Neural cell (in vitro differentiated cells): ENCODE results near the gene ARHGEF38. TPM values are rescaled to one million over a fixed set of nuclear protein-coding genes. Genes with fewer than 3 reads are reported as not detected.

Experiments
- H2AFZ ChIP-seq: fragments of 200-600, 300-800 bp; sonication (generic), shearing (Covaris generic); 2 replicates; pipeline ENCODE4 v1.6.0; 2014; ENCODE audit warnings: low read depth, mild to moderate bottlenecking, antibody characterized with exemption, low read length, moderate library complexity
- H3F3A ChIP-seq: fragments of 200-600 bp; shearing (Covaris generic); 2 replicates; pipeline ENCODE4 v1.6.1; 2016; ENCODE audit warnings: mild to moderate bottlenecking, moderate library complexity, mixed read lengths, antibody characterized with exemption, low read length; ENCODE audit not compliant: insufficient read depth, poor library complexity, severe bottlenecking
- H3K27ac ChIP-seq: fragments of 200-600, 300-800 bp; sonication (generic), shearing (Covaris generic); 2 replicates; pipeline ENCODE4 v1.5.1; 2014; ENCODE audit warnings: mild to moderate bottlenecking, low read length, moderate library complexity
- H3K27me3 ChIP-seq: fragments of 300-800, 200-600 bp; sonication (generic), shearing (Covaris generic); 2 replicates; pipeline ENCODE4 v1.6.0; 2014; ENCODE audit warnings: mild to moderate bottlenecking, low read depth, low read length, moderate library complexity; ENCODE audit not compliant: insufficient read depth
- H3K36me3 ChIP-seq: fragments of 300-800, 200-600 bp; sonication (generic), shearing (Covaris generic); 2 replicates; pipeline ENCODE4 v1.5.1; 2014; ENCODE audit warnings: mild to moderate bottlenecking, antibody characterized with exemption, low read length, moderate library complexity; ENCODE audit not compliant: insufficient read depth
- H3K4me2 ChIP-seq: fragments of 300-800, 200-600 bp; sonication (generic), shearing (Covaris generic); 2 replicates; pipeline ENCODE4 v1.6.0; 2014; ENCODE audit warnings: mild to moderate bottlenecking, low read length
- H3K4me3 ChIP-seq: fragments of 300-800, 200-600 bp; sonication (generic), shearing (Covaris generic); 2 replicates; pipeline ENCODE4 v1.5.1; 2014; ENCODE audit warnings: mild to moderate bottlenecking, low read length, moderate library complexity
- H3K79me2 ChIP-seq: fragments of 200-600 bp; shearing (Covaris generic); replicated peaks from 2 replicates; pipeline ENCODE4 v1.6.0; 2014; ENCODE audit warnings: mild to moderate bottlenecking, low read length, moderate library complexity; ENCODE audit not compliant: insufficient read depth
- H3K9ac ChIP-seq: fragments of 300-800, 200-600 bp; sonication (generic), shearing (Covaris generic); 2 replicates; pipeline ENCODE4 v1.6.1; 2016; ENCODE audit warnings: mild to moderate bottlenecking, low read length, mixed read lengths
- H3K9me2 ChIP-seq: fragments of 200-600 bp; shearing (Covaris generic); 2 replicates; pipeline ENCODE4 v1.6.1; 2016; ENCODE audit warnings: mild to moderate bottlenecking, low read length, mixed read lengths; ENCODE audit not compliant: insufficient read depth
- H3K9me3 ChIP-seq: fragments of 200-600, 300-800 bp; sonication (generic), shearing (Covaris generic); 2 replicates; pipeline ENCODE4 v1.6.1; 2016; ENCODE audit warnings: mild to moderate bottlenecking, mixed run types, low read length, moderate library complexity, mixed read lengths
- H4K20me1 ChIP-seq: fragments of 200-600 bp; shearing (Covaris generic); 2 replicates; pipeline ENCODE4 v1.6.1; 2016; ENCODE audit warnings: mild to moderate bottlenecking, mixed run types; ENCODE audit not compliant: insufficient read depth
- EP300 ChIP-seq: fragments of 450-650 bp; conservative IDR thresholded peaks from 2 replicates; pipeline ENCODE4 v1.6.1; 2014; ENCODE audit warnings: antibody characterized with exemption, mild to moderate bottlenecking, moderate library complexity; ENCODE audit not compliant: poor library complexity, severe bottlenecking
- EZH2 ChIP-seq: fragments of 200-600, 300-800 bp; shearing (Covaris generic), sonication (generic); IDR thresholded peaks from 2 replicates; pipeline ENCODE4 v1.6.1; 2014; ENCODE audit warnings: antibody characterized with exemption, low read length, borderline replicate concordance, mild to moderate bottlenecking; ENCODE audit not compliant: insufficient read depth, poor library complexity, severe bottlenecking
- MXI1 ChIP-seq: fragments of 450-650 bp; conservative IDR thresholded peaks from 2 replicates; pipeline ENCODE4 v1.6.1; 2014; ENCODE audit warnings: antibody characterized with exemption, mild to moderate bottlenecking; ENCODE audit not compliant: poor library complexity, severe bottlenecking
- POLR2AphosphoS5 ChIP-seq: IDR thresholded peaks from 2 replicates; pipeline ENCODE4 v1.6.1; 2012
- RAD21 ChIP-seq: fragments of 450-650 bp; conservative IDR thresholded peaks from 2 replicates; pipeline ENCODE4 v1.6.1; 2014; ENCODE audit warnings: antibody characterized with exemption, mild to moderate bottlenecking, moderate library complexity
- SMC3 ChIP-seq: fragments of 450-650 bp; conservative IDR thresholded peaks from 2 replicates; pipeline ENCODE4 v1.6.1; 2014; ENCODE audit warnings: antibody characterized with exemption, mild to moderate bottlenecking, moderate library complexity; ENCODE audit not compliant: poor library complexity
- TAF1 ChIP-seq: IDR thresholded peaks from 2 replicates; pipeline ENCODE4 v1.6.1; 2012; ENCODE audit warnings: low read depth
- polyA plus RNA-seq: library from polyadenylated mRNA; depleted of rRNA; stranded (reverse); fragments of >200 nt; gene quantifications from 2 replicates; pipeline ENCODE4 v1.2.3, GENCODE V29; 2014
- TF ChIP-seq, protein P1 (sequence below): IDR thresholded peaks from 2 replicates; pipeline ENCODE4 v1.6.1; 2012; ENCODE audit warnings: borderline replicate concordance
- TF ChIP-seq, protein P2 (sequence below): fragments of 450-650 bp; IDR thresholded peaks from 2 replicates; pipeline ENCODE4 v1.5.1; 2014; ENCODE audit warnings: antibody characterized with exemption, mild to moderate bottlenecking, moderate library complexity; ENCODE audit not compliant: poor library complexity, severe bottlenecking

Gene ARHGEF38
- polyA plus RNA-seq, 1 donor from 2014 or later = not detected

DNA sequence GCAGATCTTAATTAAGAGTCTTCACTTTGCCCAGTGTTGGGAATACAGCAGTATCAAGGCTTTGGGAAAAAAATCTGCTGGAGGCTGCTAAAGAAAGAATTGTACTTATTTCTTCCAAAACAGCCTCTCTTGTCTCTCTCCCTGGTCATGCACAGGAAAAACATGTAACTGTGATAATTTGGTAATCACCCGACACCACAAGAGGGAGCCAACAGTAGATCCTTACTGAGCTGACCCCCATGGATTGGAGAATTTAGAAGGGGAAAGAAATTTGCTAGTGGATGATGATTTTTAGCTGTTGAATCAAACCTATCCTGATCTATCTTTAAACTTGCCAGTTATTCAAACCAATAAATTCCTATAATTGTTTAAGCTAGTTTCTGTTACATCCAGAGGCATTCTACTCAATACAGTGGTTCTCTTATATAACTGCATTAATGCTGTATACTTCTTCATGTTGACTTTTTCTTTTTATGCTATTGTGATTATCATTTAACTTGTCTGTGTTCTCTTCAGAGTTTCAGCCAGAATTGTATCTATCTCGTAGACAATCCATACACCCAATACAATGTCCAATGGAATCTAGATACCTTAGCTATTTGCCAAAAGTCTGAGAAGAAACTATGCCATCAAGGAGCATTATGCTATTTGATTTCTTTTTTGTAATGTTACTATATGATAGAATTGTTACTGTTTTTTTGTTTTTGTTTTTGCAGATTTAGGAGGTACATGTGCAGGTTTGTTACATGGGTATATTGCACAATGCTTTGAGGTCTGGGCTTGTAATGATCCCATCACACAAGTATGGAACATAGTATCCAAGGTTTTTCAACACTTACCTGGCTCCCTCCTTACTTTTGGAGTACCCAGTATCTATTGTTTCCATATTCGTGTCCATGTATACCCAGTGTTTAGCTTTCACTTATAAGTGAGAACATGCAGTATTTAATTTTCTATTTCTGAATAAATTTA is 31.3 kb upstream of the ARHGEF38 start:
- H3F3A ChIP-seq = no peaks in the 10 kb centered on the region
- no peaks in the 10 kb centered on the region for H3K36me3 ChIP-seq
- H2AFZ ChIP-seq = no peak overlapping the region
- H3K9ac ChIP-seq = no peak overlapping the region
- no peak overlapping the region for H3K4me2 ChIP-seq
- TF ChIP-seq EP300 (no peak), SMC3 (peak; percentile 82), MXI1 (no peak), EZH2 (no peak), TAF1 (no peak), RAD21 (peak; percentile 74), POLR2AphosphoS5 (no peak)
- TF ChIP-seq, protein P1, sequence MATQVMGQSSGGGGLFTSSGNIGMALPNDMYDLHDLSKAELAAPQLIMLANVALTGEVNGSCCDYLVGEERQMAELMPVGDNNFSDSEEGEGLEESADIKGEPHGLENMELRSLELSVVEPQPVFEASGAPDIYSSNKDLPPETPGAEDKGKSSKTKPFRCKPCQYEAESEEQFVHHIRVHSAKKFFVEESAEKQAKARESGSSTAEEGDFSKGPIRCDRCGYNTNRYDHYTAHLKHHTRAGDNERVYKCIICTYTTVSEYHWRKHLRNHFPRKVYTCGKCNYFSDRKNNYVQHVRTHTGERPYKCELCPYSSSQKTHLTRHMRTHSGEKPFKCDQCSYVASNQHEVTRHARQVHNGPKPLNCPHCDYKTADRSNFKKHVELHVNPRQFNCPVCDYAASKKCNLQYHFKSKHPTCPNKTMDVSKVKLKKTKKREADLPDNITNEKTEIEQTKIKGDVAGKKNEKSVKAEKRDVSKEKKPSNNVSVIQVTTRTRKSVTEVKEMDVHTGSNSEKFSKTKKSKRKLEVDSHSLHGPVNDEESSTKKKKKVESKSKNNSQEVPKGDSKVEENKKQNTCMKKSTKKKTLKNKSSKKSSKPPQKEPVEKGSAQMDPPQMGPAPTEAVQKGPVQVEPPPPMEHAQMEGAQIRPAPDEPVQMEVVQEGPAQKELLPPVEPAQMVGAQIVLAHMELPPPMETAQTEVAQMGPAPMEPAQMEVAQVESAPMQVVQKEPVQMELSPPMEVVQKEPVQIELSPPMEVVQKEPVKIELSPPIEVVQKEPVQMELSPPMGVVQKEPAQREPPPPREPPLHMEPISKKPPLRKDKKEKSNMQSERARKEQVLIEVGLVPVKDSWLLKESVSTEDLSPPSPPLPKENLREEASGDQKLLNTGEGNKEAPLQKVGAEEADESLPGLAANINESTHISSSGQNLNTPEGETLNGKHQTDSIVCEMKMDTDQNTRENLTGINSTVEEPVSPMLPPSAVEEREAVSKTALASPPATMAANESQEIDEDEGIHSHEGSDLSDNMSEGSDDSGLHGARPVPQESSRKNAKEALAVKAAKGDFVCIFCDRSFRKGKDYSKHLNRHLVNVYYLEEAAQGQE = no peak
- TF ChIP-seq, protein P2, sequence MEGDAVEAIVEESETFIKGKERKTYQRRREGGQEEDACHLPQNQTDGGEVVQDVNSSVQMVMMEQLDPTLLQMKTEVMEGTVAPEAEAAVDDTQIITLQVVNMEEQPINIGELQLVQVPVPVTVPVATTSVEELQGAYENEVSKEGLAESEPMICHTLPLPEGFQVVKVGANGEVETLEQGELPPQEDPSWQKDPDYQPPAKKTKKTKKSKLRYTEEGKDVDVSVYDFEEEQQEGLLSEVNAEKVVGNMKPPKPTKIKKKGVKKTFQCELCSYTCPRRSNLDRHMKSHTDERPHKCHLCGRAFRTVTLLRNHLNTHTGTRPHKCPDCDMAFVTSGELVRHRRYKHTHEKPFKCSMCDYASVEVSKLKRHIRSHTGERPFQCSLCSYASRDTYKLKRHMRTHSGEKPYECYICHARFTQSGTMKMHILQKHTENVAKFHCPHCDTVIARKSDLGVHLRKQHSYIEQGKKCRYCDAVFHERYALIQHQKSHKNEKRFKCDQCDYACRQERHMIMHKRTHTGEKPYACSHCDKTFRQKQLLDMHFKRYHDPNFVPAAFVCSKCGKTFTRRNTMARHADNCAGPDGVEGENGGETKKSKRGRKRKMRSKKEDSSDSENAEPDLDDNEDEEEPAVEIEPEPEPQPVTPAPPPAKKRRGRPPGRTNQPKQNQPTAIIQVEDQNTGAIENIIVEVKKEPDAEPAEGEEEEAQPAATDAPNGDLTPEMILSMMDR = peak; percentile 76
- no peak overlapping the region for H3K4me3 ChIP-seq
- no peaks in the 10 kb centered on the region for H4K20me1 ChIP-seq
- H3K27ac ChIP-seq = no peak overlapping the region
- H3K79me2 ChIP-seq = no peaks in the 10 kb centered on the region
- H3K9me3 ChIP-seq = peaks cover 4% of the 10 kb centered on the region
- H3K9me2 ChIP-seq = no peaks in the 10 kb centered on the region
- H3K27me3 ChIP-seq = no peaks in the 10 kb centered on the region

DNA sequence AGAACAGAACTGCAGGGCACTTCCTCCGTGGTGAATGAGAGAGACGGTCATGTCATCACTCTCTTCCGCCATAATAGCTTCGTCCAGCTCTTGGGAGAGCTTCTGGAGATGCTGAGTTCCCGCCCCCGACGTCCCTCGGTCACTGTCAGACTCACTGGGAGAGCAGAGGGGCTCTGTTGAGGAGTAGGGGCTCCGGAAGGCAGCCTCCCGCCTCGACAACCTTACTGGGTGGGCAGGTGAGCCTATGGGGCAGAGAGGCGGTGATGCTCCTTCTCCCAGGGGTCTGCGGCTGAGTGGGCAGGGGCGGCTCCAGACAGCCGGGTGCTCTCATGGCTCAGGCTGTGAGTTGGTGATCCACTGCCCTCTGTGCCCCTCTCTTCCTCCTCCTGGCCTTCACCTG is 25.8 kb upstream of the ARHGEF38 start:
- no peak overlapping the region for H2AFZ ChIP-seq
- no peak for TF ChIP-seq RAD21
- TF ChIP-seq, protein P2 = no peak
- TF ChIP-seq SMC3 = no peak
- TF ChIP-seq TAF1 = no peak
- TF ChIP-seq EP300 = no peak
- no peak for TF ChIP-seq POLR2AphosphoS5
- TF ChIP-seq, protein P1 = no peak
- no peak for TF ChIP-seq EZH2
- no peak for TF ChIP-seq MXI1

More for the DNA sequence above, 25.8 kb upstream of the ARHGEF38 start:
- H3K27me3 ChIP-seq = no peaks in the 10 kb centered on the region
- H3K4me2 ChIP-seq = no peak overlapping the region
- H3K79me2 ChIP-seq = no peaks in the 10 kb centered on the region
- H3K36me3 ChIP-seq = no peaks in the 10 kb centered on the region
- no peak overlapping the region for H3K4me3 ChIP-seq
- no peaks in the 10 kb centered on the region for H3F3A ChIP-seq
- no peaks in the 10 kb centered on the region for H3K9me3 ChIP-seq
- no peak overlapping the region for H3K9ac ChIP-seq
- H3K27ac ChIP-seq = no peak overlapping the region
- no peaks in the 10 kb centered on the region for H3K9me2 ChIP-seq
- no peaks in the 10 kb centered on the region for H4K20me1 ChIP-seq
